ENCODE measurements around the gene HES1. TPM values are rescaled to one million over a fixed set of nuclear protein-coding genes. Genes with fewer than 3 reads are reported as not detected.

HES1 gene
- total and polyA plus RNA-seq, 9 of the 15 experiments (the other 6 are each of a cell fraction or from before 2014, with no cell fraction given) = 3.4 to 37.0 (median 19.3) TPM

DNA sequence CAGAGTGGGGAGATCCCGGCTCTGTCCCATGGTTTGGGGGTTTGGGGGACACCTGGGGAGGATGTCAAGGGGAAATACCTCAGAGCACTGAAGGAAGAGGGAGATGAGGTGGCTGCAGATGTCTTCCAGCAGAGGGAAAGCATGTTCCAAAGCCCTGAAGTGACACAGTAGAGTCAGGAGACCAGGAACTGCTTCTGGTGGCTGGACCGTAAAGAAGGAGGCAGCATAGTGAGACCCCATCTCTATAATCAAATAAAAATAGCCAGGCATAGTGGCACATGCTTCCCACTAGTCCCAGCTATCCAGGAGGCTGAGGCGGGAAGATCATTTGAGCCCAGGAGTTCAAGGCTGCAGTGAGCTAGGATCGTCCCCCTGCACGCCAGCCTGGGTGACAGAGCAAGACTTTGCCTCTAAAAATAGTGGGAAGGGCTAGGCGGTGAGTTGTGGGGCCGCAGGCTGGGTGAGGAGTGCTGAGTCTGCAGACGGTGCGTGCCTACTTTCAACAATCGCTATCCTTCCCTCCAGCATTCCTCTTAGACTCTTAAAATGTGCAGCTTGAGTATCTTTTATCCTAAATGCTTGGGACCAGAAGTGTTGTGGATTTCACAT is 26.2 kb downstream of the HES1 start:
- H3K79me2 ChIP-seq (ENCODE audit: control insufficient read depth, insufficient read depth, low read length) = no peaks in the 10 kb centered on the region
- H3K9me3 ChIP-seq (replicated peaks; ENCODE audit: control insufficient read depth, insufficient read depth, low read depth, low read length) = no peaks in the 10 kb centered on the region
- in situ Hi-C loops (cut with MboI) = loop anchor here (10.0 kb wide), 1 partner anchor 153 kb away; no protein-coding TSS in a partner anchor
- intact Hi-C loops (cut with micrococcal nuclease) = no loop called here
- ATAC-seq = 0 out of 3 replicates have a peak, but pooled peaks have one; percentile 22
- H3K27me3 ChIP-seq (ENCODE audit: control insufficient read depth in 2 of 2, insufficient read depth in 2 of 2, low read length in 2 of 2) = no peaks in the 10 kb centered on the region
- no peak overlapping the region for H3K27ac ChIP-seq (ENCODE audit: extremely low read depth, low read depth, low read length)
- H3K4me2 ChIP-seq (ENCODE audit: insufficient read depth, low read length) = no peak overlapping the region
- CTCF ChIA-PET (ENCODE audit: low intra/inter-chr PET ratio) = interaction anchor here (0.5 kb wide), 1 partner anchor 263 kb away, joined by 3 read pairs; no protein-coding TSS in a partner anchor
- H3K9me1 ChIP-seq (ENCODE audit: control insufficient read depth, insufficient read depth, low read length) = no peaks in the 10 kb centered on the region
- TF ChIP-seq NCOA1 (IDR thresholded peaks at IDR 0.05; ENCODE audit: low read depth) (no peak), ZNF316 (IDR thresholded peaks at IDR 0.05) (peak; percentile 54), MAFG (tag; conservative IDR thresholded peaks at IDR 0.05) (peak; percentile 27; the same call in 1 of the 2 replicates), MAFK (IDR thresholded peaks at IDR 0.05; ENCODE audit: low read length) (0 out of 2 replicates have a peak, but pooled peaks have one; percentile 18), C11orf30 (IDR thresholded peaks at IDR 0.05; ENCODE audit: low read depth) (peak; percentile 53)
- H3K4me3 ChIP-seq = no peak overlapping the region
- H3K9ac ChIP-seq (ENCODE audit: insufficient read depth in 1 of 2, low read depth in 2 of 2, low read length in 2 of 2) = no peak overlapping the region
- H2AFZ ChIP-seq (ENCODE audit: low read depth, low read length) = no peak overlapping the region
- POLR2A ChIA-PET = interaction anchor here (0.5 kb wide), 1 partner anchor 20 kb away, joined by 3 read pairs; no protein-coding TSS in a partner anchor
- no peaks in the 10 kb centered on the region for H4K20me1 ChIP-seq (replicated peaks; ENCODE audit: control insufficient read depth, insufficient read depth, low read length)
- no peaks in the 10 kb centered on the region for H3K36me3 ChIP-seq (ENCODE audit: control insufficient read depth, insufficient read depth, low read length)
- no TSS peak for BruUV-seq (replicated peaks)
- DNase-seq (ENCODE audit: extremely low read depth in 1 of 4, low spot score in 3 of 4) = no peak
- 57% methylated on average over 10 of the region's 10 CpGs for WGBS (ENCODE audit: insufficient coverage, low coverage, missing lambda C conversion rate)
- peaks cover 6 to 14% of the 10 kb centered on the region in 2 experiments for H3K4me1 ChIP-seq (replicated peaks in 1 of 2; ENCODE audit: control insufficient read depth in 2 of 2, insufficient read depth in 2 of 2, low read length in 2 of 2)
- FAIRE-seq = no peak
